Endodermal cell (in vitro differentiated cells): Measurements from ENCODE around the gene TCF12. TPM values are rescaled to one million over a fixed set of nuclear protein-coding genes. Genes with fewer than 3 reads are reported as not detected.

Source experiments
- DNase-seq: peaks from one replicate; pipeline ENCODE4 v3.0.0-alpha.2; 2017
- H3K27ac ChIP-seq: 2 replicates; pipeline ENCODE4 v1.5.1; 2013; ENCODE audit warnings: mild to moderate bottlenecking, low read depth, low read length, moderate library complexity
- H3K27me3 ChIP-seq: 2 replicates; pipeline ENCODE4 v1.6.1; 2013; ENCODE audit warnings: mild to moderate bottlenecking, low read length, moderate library complexity; ENCODE audit not compliant: insufficient read depth, control insufficient read depth, poor library complexity, severe bottlenecking
- H3K36me3 ChIP-seq: 2 replicates; pipeline ENCODE4 v1.7.0; 2013; ENCODE audit warnings: mild to moderate bottlenecking, low read length, moderate library complexity; ENCODE audit not compliant: control insufficient read depth, insufficient read depth
- H3K4me1 ChIP-seq: one replicate; pipeline ENCODE4 v1.7.0; 2013; ENCODE audit warnings: low read length; ENCODE audit not compliant: control insufficient read depth, insufficient read depth
- H3K4me3 ChIP-seq: 2 replicates; pipeline ENCODE4 v1.5.1; 2013; ENCODE audit warnings: mild to moderate bottlenecking, low read length, moderate library complexity
- H3K9ac ChIP-seq: 2 replicates; pipeline ENCODE4 v1.6.1; 2013; ENCODE audit warnings: mild to moderate bottlenecking, low read length, moderate library complexity; ENCODE audit not compliant: poor library complexity, severe bottlenecking; ENCODE audit errors: extremely low read depth
- H3K9me3 ChIP-seq: 2 replicates; pipeline ENCODE4 v1.6.1; 2013; ENCODE audit warnings: mild to moderate bottlenecking, low read length, moderate library complexity; ENCODE audit not compliant: control insufficient read depth
- H3K27ac Mint-ChIP-seq: 2 replicates; pipeline ENCODE4 v1.8.0; 2020; ENCODE audit warnings: mixed read lengths
- H3K27me3 Mint-ChIP-seq: 2 replicates; pipeline ENCODE4 v1.8.0; 2021; ENCODE audit warnings: mild to moderate bottlenecking, mixed read lengths; ENCODE audit not compliant: insufficient read depth
- H3K36me3 Mint-ChIP-seq: 2 replicates; pipeline ENCODE4 v1.8.0; 2020; ENCODE audit warnings: low read depth, mixed read lengths
- H3K4me1 Mint-ChIP-seq: 2 replicates; pipeline ENCODE4 v1.8.0; 2020; ENCODE audit warnings: mixed read lengths
- H3K4me3 Mint-ChIP-seq: 2 replicates; pipeline ENCODE4 v1.8.0; 2020; ENCODE audit warnings: mild to moderate bottlenecking, moderate library complexity, mixed read lengths
- H3K9me3 Mint-ChIP-seq: 2 replicates; pipeline ENCODE4 v1.8.0; 2020; ENCODE audit warnings: mild to moderate bottlenecking, mixed read lengths
- CTCF ChIP-seq: fragments of 200-600 bp; sonication (generic); conservative IDR thresholded peaks from 2 replicates; pipeline ENCODE4 v1.5.0; 2021; ENCODE audit warnings: antibody characterized with exemption, mild to moderate bottlenecking
- WGBS, 2 experiments: methylation state at CpG; one replicate each; pipeline versions ENCODE4 v1.1.5 to v1.1.7; 2013; ENCODE audit warnings: missing lambda C conversion rate in 2 of 2, mixed read lengths in 1 of 2; ENCODE audit not compliant: insufficient coverage in 1 of 2, insufficient read length in 1 of 2; 5-methylcytosine and 5-hydroxymethylcytosine counted together
- total RNA-seq, 2 donors: library from RNA; stranded (reverse); fragmentation: NEBNext Ultra II Directional in 1 of 2; extraction: Animal tissue kit (Norgen Biotek cat#: 25700) in 1 of 2; gene quantifications; 2 replicates in 1 of 2; 3 replicates in 1 of 2; pipeline ENCODE4 v1.2.1, GENCODE V29; 2021

The TCF12 gene
- total RNA-seq, 2 donors from 2014 or later, result 103 to 121 TPM

GRCh38 chr15:56942118-56942517 is 23.7 kb downstream of the TCF12 start:
- Histone ChIP-seq H3K27ac (no peak overlapping the region), H3K9ac (no peak overlapping the region), H3K36me3 (peaks cover 22% of the 10 kb centered on the region), H3K4me1 (peaks cover 4% of the 10 kb centered on the region), H3K27me3 (no peaks in the 10 kb centered on the region), H3K4me3 (no peak overlapping the region), H3K9me3 (peaks cover 25% of the 10 kb centered on the region)
- peaks cover 21% of the 10 kb centered on the region for H3K4me1 Mint-ChIP-seq
- peaks cover 19% of the 10 kb centered on the region for H3K36me3 Mint-ChIP-seq
- no peaks in the 10 kb centered on the region for H3K27me3 Mint-ChIP-seq
- no peak for TF ChIP-seq CTCF
- DNase-seq, result no peak
- H3K4me3 Mint-ChIP-seq, result no peak overlapping the region
- H3K27ac Mint-ChIP-seq, result no peak overlapping the region
- H3K9me3 Mint-ChIP-seq, result peaks cover 12% of the 10 kb centered on the region

GRCh38 chr15:56943403-56943802 is 25.0 kb downstream of the TCF12 start:
- Mint-ChIP-seq H3K36me3 (peaks cover 15% of the 10 kb centered on the region), H3K27ac (no peak overlapping the region), H3K27me3 (no peaks in the 10 kb centered on the region), H3K9me3 (peaks cover 12% of the 10 kb centered on the region), H3K4me1 (peaks cover 15% of the 10 kb centered on the region), H3K4me3 (no peak overlapping the region)
- no peak overlapping the region for H3K4me3 ChIP-seq
- no peak for TF ChIP-seq CTCF
- H3K36me3 ChIP-seq, result peaks cover 22% of the 10 kb centered on the region
- H3K27me3 ChIP-seq, result no peaks in the 10 kb centered on the region
- 100% methylated on average over 1 of the region's 1 CpG for WGBS, 2 experiments
- no peak for DNase-seq
- H3K27ac ChIP-seq, result no peak overlapping the region
- peaks cover 4% of the 10 kb centered on the region for H3K4me1 ChIP-seq
- H3K9me3 ChIP-seq, result peaks cover 25% of the 10 kb centered on the region
- no peak overlapping the region for H3K9ac ChIP-seq

- H3K9me3 Mint-ChIP-seq, result peaks cover 12% of the 10 kb centered on the region
- H3K27me3 ChIP-seq, result no peaks in the 10 kb centered on the region
- H3K9ac ChIP-seq, result no peak overlapping the region
- H3K9me3 ChIP-seq, result peaks cover 25% of the 10 kb centered on the region
- H3K4me3 Mint-ChIP-seq, result no peak overlapping the region
- H3K36me3 Mint-ChIP-seq, result peaks cover 15% of the 10 kb centered on the region
- TF ChIP-seq CTCF, result no peak
- WGBS, 2 experiments, result 92% methylated on average over 1 of the region's 1 CpG; no CpG with 5 or more reads in 1 of the 2 experiments
- H3K27ac ChIP-seq, result no peak overlapping the region
- peaks cover 4% of the 10 kb centered on the region for H3K4me1 ChIP-seq
- DNase-seq, result no peak
- H3K27ac Mint-ChIP-seq, result no peak overlapping the region
- peaks cover 20% of the 10 kb centered on the region for H3K36me3 ChIP-seq
- H3K27me3 Mint-ChIP-seq, result no peaks in the 10 kb centered on the region
- peaks cover 8% of the 10 kb centered on the region for H3K4me1 Mint-ChIP-seq
- no peak overlapping the region for H3K4me3 ChIP-seq
These were observed 26.0 kb downstream of the TCF12 start for GRCh38 chr15:56944485-56944884.
